ENCODE data around the gene RAB6B.

Gene RAB6B

GRCh38 chr3:133882986-133883586 lies 12.6 kb downstream of the RAB6B start:
- in situ Hi-C loops (cut with HindIII; ENCODE audit: low sequenced_read_pairs) = no loop called here

- in situ Hi-C loops (cut with HindIII; ENCODE audit: low sequenced_read_pairs) = no loop called here
Observed at GRCh38 chr3:133881939-133882825, 13.5 kb downstream of the RAB6B start.

- in situ Hi-C loops (cut with HindIII; ENCODE audit: low sequenced_read_pairs) = no loop called here
Observed at GRCh38 chr3:133881492-133881891, 14.2 kb downstream of the RAB6B start.

DNA sequence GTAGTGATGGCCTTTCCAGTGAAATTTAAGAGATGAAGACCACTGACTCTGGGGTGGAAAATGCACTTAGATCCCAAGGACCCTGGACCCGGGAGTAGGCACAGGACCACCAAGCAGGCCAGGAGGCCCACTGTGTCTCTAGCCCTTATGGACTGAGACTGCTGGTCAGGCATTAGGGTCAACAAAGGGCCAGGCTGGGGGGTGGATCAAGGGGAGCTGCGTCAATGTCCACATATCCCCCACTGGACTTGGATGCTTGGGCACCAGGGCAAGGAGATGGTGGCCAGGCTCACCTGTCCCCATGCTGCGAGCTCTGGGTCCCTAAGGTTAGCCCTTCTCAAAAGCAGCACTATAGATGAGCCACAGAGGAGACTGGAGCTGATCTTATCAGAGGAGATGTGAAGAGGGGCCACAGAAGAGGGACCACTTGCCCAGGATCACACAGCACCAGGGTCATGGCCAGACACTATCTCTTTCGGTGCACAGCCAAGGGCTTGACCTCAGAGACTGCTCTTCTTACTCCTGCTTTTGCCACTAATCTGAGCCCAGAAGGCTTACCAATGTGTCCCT lies 14.7 kb downstream of the RAB6B start:
- in situ Hi-C loops (cut with HindIII; ENCODE audit: low sequenced_read_pairs) = no loop called here

DNA sequence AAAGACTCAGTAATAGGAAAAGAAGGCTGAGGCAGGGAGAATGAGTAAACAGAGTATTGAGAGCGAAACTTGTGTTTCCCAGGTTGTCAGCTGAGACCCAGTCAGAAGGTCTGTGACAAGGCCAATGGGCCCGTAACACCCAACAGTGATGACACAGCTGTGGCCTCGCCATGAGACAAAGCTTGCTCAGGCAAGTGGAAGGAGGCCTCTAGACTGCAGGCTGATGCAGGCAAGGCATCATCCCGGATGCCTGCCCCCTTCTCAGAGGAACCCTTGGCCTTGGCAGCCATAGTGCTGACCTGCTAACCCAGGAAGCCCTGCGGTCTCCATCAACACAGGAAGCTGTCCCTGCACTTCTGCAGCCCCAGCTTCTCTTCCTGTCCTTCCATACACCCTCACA lies 15.4 kb downstream of the RAB6B start:
- in situ Hi-C loops (cut with HindIII; ENCODE audit: low sequenced_read_pairs) = no loop called here

DNA sequence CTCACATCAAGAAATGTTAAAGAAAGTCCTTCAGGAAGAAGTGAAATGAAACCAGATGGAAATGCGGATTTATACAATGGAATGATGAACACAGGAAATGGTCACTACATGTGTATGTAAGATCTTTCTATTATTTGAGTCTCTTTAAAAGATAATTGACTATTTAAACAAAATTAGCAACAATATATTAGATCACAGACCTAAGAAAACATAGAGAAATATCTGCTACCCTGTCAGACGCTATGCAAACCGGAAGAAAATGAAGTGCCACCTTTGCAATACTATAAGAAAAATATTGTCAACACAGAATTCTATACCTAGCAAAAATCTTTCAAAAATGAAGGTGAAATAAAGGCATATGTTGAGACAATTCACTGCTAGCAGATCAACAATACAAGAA lies 17.2 kb downstream of the RAB6B start:
- in situ Hi-C loops (cut with HindIII; ENCODE audit: low sequenced_read_pairs) = no loop called here

GRCh38 chr3:133877221-133877620 lies 18.5 kb downstream of the RAB6B start:
- in situ Hi-C loops (cut with HindIII; ENCODE audit: low sequenced_read_pairs) = no loop called here

DNA sequence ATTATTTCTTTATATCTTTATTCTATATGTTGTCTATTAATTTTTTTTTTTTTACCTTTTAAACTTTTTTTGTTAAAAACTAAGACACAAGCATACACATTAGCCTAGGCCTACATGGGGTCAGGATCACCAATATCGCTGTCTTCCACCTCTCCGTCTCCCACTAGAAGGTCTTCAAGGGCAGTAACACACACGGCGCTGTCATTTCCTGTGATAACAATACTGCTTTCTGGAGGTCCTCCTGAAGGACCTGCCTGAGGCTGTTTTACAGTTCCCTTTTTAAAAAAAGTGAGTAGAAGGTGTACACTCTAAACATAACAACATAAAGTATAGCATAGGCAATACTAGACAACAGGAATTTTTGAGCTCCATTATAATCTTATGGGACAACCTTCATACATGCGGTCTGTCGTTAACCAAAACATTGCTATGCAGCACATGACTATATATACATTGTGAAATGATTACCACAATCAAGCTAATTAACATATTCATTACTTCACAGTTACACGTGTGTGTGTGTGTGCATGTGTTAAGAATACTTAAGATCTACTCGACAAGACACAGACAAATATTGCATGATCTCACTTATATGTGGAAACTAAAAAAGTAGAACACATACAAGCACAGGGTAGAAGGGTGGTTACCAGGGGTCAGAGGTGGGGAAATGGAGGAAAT lies 20.8 kb downstream of the RAB6B start:
- in situ Hi-C loops (cut with HindIII; ENCODE audit: low sequenced_read_pairs) = loop anchor here (5.0 kb wide), 1 partner anchor 53 kb away; no protein-coding TSS in a partner anchor

- in situ Hi-C loops (cut with HindIII; ENCODE audit: low sequenced_read_pairs) = loop anchor here (5.0 kb wide), 1 partner anchor 52 kb away; no protein-coding TSS in a partner anchor
Observed at GRCh38 chr3:133874344-133874743, 21.3 kb downstream of the RAB6B start.

- in situ Hi-C loops (cut with HindIII; ENCODE audit: low sequenced_read_pairs) = loop anchor here (5.0 kb wide), 1 partner anchor 50 kb away; no protein-coding TSS in a partner anchor
Observed at GRCh38 chr3:133872781-133873180, 22.9 kb downstream of the RAB6B start.

GRCh38 chr3:133872161-133872560 lies 23.5 kb downstream of the RAB6B start:
- in situ Hi-C loops (cut with HindIII; ENCODE audit: low sequenced_read_pairs) = loop anchor here (5.0 kb wide), 1 partner anchor 50 kb away; no protein-coding TSS in a partner anchor

DNA sequence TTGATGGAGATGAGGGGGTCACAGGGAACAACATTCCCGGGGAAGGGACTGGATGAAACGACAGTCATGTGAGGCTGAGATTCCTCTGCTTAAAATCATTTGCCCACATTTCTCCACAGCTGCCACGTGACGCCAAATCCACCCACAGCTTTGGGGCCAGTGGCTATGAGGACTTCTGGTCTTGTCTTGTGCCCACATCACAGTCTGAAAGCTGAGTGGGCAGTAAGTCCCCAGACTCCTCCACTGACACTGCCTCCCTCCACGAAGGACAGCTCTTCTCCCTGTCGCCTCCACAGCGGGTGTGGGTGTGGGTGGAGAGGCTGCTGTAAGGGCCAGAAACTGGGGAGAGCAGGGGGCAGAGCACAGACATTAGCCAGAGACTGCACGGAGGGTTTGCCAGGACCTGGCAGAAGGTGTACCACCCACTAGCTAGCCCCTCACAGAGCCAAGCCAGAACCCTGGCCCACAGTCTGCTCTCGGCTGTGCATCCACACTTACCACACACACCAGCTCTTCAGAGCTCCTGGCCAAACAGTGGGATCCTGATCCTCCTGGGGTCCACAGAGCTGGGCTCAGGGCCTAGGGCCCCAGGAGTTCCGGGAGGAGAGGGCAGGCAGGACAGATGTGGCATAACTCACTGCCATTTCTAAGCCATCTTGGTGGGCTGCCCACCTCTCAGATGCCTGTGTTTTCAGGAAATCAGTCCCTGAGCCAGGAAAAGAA lies 24.2 kb downstream of the RAB6B start:
- in situ Hi-C loops (cut with HindIII; ENCODE audit: low sequenced_read_pairs) = loop anchor here (5.0 kb wide), 1 partner anchor 49 kb away; no protein-coding TSS in a partner anchor

- in situ Hi-C loops (cut with HindIII; ENCODE audit: low sequenced_read_pairs) = loop anchor here (5.0 kb wide), 1 partner anchor 49 kb away; no protein-coding TSS in a partner anchor
Observed at GRCh38 chr3:133870822-133871221, 24.9 kb downstream of the RAB6B start.

GRCh38 chr3:133869586-133869985 lies 26.1 kb downstream of the RAB6B start:
- in situ Hi-C loops (cut with HindIII; ENCODE audit: low sequenced_read_pairs) = no loop called here

- in situ Hi-C loops (cut with HindIII; ENCODE audit: low sequenced_read_pairs) = no loop called here
Observed at GRCh38 chr3:133868758-133869475, 26.8 kb downstream of the RAB6B start.

DNA sequence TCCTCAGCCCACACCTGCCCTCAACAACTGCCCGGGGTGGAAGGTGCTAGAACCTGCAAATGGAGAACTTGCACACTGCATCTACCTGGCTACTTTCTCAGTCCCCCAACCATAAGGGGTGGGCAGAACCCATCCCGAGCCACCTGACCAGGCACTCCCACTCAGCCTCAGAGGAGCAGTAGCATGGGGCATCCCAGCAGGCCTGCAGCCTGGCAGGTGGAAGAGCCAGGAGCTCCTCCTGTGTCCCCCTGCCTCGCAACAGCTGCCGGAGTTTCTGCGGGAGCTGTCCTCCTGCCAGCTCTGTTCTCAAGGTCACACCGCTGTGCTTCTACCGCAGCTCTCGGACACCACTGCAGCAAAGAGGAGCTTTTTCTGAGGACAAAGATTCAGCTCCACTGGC lies 27.5 kb downstream of the RAB6B start:
- in situ Hi-C loops (cut with HindIII; ENCODE audit: low sequenced_read_pairs) = no loop called here

DNA sequence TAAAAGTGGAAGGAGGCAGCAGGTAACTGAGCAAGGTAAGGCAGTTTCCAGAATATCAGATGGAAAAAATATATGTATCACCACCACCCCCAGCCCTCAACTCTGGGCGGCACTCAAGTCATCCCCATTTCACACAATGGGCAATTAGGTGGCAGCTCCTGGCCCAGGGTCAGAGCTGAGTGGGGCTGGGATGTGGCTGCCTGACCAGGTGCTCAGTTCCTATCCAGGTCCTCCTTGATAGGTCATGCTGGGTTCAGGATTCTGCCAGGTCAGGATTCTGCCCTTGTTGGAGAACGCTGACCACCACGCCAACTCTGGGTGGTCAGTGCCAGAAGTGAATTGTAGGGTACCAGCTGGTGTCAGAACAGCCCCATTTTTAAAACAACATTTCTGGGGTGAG lies 29.5 kb downstream of the RAB6B start:
- in situ Hi-C loops (cut with HindIII; ENCODE audit: low sequenced_read_pairs) = no loop called here

DNA sequence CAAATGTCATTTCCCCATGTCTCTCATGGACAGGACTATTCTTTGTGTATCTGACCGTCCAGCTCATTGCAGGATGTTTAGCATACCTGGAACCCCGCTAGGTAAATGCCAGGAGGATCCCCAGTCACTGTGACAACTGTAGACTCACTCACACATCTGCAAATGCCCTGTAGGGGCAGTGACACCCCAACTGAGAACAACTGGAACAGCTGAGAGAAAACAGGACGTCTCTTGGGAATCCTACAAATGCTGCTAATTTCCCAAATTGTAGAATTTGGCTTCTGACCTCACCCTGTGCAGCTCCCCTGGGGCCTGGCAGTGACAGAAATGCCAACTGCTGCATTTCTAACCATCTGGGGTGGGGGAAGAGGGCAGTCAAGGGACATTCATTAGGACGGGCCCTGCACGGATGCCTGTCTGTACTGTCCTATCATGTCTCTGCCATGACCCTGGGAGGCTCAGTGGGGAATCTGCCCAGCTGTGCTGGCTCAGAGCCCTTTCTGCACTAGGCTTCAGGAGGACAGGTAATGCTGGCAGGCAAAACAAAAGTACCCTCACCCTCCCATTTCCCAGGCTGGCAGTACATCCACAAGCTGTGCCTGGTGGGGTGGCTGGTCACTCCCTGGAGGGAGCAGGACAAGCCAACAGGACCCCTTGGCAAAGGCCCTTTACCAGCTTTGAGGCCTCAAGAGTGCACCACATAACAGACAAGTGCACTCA lies 30.4 kb downstream of the RAB6B start:
- in situ Hi-C loops (cut with HindIII; ENCODE audit: low sequenced_read_pairs) = no loop called here

DNA sequence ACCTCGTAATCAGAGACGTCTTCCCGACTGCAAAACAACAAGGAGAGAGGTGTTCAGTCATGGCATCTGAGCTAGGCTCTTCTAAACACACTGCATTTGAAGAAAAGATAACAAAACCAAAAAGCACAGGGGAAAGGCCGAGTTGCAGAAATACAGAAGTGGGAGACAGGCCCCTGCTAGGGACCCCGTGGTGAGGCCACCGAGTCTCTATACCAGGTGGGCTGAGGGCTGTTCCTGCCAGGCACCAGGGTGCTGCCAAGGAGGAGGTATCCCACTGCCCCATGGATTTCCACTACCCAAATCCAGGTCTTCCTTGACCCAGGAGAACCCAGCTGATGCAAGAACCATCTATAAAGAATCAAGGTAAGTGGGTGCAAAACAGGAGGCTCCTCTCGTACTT lies 31.1 kb downstream of the RAB6B start:
- in situ Hi-C loops (cut with HindIII; ENCODE audit: low sequenced_read_pairs) = no loop called here
